Liver (tissue), 3 donors: Measurements from ENCODE around the gene C13orf42.

Source experiments
- EGR1 ChIP-seq, 2 donors: IDR thresholded peaks; 2 replicates each; pipeline ENCODE4 v1.6.1; 2016 to 2018; ENCODE audit warnings: antibody characterized with exemption in 2 of 2, low read depth in 2 of 2
- HNF4G ChIP-seq: IDR thresholded peaks from 2 replicates; pipeline ENCODE4 v1.6.1; 2016; ENCODE audit warnings: antibody characterized with exemption
- NR2F2 ChIP-seq: IDR thresholded peaks from 2 replicates; pipeline ENCODE4 v1.6.1; 2016; ENCODE audit warnings: antibody characterized with exemption
- RAD21 ChIP-seq, 2 donors: IDR thresholded peaks; 2 replicates each; pipeline ENCODE4 v1.6.1; 2016; ENCODE audit warnings: antibody characterized with exemption in 2 of 2, mild to moderate bottlenecking in 2 of 2
- TAF1 ChIP-seq: conservative IDR thresholded peaks from 2 replicates; pipeline ENCODE4 v1.6.1; 2016; ENCODE audit warnings: antibody characterized with exemption, mild to moderate bottlenecking
- YY1 ChIP-seq: IDR thresholded peaks from 2 replicates; pipeline ENCODE4 v1.6.1; 2016; ENCODE audit warnings: antibody characterized with exemption, mild to moderate bottlenecking
- TF ChIP-seq, protein P1 (sequence below): IDR thresholded peaks from 2 replicates; pipeline ENCODE4 v1.6.1; 2016; ENCODE audit warnings: antibody characterized with exemption
- TF ChIP-seq, protein P2 (sequence below): fragments of 150-350 bp; IDR thresholded peaks from 2 replicates; pipeline ENCODE4 v1.5.1; 2017; ENCODE audit warnings: improper control_type of control experiment, low read depth, low read length; ENCODE audit not compliant: missing input control
- TF ChIP-seq, protein P3 (sequence below): IDR thresholded peaks from 2 replicates; pipeline ENCODE4 v1.6.1; 2016; ENCODE audit warnings: antibody characterized with exemption, mild to moderate bottlenecking
- TF ChIP-seq, protein P4 (sequence below): IDR thresholded peaks from 2 replicates; pipeline ENCODE4 v1.6.1; 2016; ENCODE audit warnings: antibody characterized with exemption
- donor health status: healthy.
- donor health status: healthy.

DNA sequence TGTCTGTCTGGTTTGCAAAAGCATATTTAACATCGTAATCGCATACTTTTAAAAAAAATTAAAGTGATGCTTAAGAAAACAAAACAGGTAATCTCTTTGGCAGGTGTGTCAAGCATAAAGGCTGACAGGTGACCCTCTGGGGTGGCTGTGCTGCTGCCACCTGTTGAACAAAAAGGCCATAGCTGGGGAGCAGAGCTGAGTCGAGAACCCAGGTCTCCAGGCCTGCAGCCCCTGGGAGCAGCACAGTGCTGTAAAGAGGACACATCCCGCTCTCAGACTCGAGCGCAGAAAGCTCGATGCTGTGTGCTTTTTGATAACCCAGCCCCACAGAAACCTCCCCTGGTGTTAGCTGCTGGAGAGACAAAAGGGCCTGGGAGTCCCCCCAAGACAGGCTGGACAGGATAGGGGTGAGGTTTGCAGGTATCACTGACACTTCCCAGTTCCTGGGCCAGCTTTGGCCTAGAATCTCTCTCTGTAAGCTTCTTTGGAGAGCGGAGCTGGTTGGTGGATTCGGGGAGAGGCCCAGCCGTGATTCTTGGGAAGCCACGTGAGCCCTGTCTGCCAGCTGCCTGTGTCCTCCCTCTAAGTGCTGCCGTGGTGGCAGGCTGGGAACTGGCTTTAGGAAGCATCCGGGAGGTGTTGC is 66.9 kb downstream of the C13orf42 start:
- TF ChIP-seq TAF1 (no peak), EGR1 (IDR thresholded peaks at IDR 0.05; ENCODE audit: low read depth in 2 of 2) (no peak), HNF4G (no peak), YY1 (no peak), NR2F2 (no peak), RAD21 (IDR thresholded peaks at IDR 0.05) (no peak)
- TF ChIP-seq, protein P1, sequence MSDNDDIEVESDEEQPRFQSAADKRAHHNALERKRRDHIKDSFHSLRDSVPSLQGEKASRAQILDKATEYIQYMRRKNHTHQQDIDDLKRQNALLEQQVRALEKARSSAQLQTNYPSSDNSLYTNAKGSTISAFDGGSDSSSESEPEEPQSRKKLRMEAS = no peak
- TF ChIP-seq, protein P2, sequence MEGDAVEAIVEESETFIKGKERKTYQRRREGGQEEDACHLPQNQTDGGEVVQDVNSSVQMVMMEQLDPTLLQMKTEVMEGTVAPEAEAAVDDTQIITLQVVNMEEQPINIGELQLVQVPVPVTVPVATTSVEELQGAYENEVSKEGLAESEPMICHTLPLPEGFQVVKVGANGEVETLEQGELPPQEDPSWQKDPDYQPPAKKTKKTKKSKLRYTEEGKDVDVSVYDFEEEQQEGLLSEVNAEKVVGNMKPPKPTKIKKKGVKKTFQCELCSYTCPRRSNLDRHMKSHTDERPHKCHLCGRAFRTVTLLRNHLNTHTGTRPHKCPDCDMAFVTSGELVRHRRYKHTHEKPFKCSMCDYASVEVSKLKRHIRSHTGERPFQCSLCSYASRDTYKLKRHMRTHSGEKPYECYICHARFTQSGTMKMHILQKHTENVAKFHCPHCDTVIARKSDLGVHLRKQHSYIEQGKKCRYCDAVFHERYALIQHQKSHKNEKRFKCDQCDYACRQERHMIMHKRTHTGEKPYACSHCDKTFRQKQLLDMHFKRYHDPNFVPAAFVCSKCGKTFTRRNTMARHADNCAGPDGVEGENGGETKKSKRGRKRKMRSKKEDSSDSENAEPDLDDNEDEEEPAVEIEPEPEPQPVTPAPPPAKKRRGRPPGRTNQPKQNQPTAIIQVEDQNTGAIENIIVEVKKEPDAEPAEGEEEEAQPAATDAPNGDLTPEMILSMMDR = no peak
- TF ChIP-seq, protein P3, sequence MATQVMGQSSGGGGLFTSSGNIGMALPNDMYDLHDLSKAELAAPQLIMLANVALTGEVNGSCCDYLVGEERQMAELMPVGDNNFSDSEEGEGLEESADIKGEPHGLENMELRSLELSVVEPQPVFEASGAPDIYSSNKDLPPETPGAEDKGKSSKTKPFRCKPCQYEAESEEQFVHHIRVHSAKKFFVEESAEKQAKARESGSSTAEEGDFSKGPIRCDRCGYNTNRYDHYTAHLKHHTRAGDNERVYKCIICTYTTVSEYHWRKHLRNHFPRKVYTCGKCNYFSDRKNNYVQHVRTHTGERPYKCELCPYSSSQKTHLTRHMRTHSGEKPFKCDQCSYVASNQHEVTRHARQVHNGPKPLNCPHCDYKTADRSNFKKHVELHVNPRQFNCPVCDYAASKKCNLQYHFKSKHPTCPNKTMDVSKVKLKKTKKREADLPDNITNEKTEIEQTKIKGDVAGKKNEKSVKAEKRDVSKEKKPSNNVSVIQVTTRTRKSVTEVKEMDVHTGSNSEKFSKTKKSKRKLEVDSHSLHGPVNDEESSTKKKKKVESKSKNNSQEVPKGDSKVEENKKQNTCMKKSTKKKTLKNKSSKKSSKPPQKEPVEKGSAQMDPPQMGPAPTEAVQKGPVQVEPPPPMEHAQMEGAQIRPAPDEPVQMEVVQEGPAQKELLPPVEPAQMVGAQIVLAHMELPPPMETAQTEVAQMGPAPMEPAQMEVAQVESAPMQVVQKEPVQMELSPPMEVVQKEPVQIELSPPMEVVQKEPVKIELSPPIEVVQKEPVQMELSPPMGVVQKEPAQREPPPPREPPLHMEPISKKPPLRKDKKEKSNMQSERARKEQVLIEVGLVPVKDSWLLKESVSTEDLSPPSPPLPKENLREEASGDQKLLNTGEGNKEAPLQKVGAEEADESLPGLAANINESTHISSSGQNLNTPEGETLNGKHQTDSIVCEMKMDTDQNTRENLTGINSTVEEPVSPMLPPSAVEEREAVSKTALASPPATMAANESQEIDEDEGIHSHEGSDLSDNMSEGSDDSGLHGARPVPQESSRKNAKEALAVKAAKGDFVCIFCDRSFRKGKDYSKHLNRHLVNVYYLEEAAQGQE = no peak
- TF ChIP-seq, protein P4, sequence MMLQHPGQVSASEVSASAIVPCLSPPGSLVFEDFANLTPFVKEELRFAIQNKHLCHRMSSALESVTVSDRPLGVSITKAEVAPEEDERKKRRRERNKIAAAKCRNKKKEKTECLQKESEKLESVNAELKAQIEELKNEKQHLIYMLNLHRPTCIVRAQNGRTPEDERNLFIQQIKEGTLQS = no peak
